ENCODE results near the gene SEC14L1.

Gene SEC14L1

DNA sequence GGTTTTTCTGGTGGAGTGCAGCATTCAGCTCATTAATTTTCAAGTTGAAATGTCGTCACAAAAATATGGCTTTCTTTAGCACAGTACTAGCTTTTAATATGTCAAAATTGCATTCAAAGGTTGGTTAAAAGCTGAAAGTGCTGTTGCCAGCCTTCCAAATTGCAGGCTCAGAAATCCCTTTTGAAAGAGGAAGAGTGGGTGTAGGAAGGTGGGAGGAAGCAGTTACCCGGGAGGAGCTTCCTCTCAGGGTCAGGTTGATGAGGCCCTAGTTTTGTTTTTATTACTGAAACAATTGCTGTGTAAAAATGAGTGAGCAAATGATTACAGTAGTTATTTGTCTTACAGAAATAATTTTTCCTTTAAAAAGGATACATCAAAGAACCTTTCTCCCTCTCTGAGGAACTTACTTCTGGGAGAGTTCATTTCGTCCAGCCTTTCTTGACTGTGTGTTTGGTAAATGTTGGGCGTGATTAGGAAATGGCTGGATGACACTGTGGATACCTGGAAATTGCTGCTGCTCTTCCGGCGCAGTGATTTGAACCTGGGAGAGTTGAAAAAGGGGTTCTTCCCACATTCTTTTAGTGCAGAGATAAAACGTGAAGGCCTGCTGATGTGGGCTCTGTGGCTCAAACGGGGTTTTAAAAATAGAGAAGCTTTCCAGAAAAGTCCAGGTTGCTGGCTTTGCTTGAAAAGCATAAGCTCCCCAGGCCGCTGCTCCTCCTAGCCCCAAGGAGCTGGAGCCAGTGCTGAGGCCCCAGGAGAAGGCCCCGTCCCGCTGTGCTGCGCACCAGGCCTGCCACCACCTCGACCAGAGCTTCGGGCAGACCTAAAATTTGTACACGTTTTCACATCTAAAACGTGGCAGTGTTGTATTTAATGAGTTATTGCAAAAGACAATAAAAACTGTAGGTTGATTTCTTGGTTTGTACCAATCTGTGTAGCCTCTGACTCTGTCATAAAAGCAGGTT, 41.7 kb downstream of the SEC14L1 start:
- TF ChIP-seq, protein P1, sequence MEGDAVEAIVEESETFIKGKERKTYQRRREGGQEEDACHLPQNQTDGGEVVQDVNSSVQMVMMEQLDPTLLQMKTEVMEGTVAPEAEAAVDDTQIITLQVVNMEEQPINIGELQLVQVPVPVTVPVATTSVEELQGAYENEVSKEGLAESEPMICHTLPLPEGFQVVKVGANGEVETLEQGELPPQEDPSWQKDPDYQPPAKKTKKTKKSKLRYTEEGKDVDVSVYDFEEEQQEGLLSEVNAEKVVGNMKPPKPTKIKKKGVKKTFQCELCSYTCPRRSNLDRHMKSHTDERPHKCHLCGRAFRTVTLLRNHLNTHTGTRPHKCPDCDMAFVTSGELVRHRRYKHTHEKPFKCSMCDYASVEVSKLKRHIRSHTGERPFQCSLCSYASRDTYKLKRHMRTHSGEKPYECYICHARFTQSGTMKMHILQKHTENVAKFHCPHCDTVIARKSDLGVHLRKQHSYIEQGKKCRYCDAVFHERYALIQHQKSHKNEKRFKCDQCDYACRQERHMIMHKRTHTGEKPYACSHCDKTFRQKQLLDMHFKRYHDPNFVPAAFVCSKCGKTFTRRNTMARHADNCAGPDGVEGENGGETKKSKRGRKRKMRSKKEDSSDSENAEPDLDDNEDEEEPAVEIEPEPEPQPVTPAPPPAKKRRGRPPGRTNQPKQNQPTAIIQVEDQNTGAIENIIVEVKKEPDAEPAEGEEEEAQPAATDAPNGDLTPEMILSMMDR (IDR thresholded peaks at IDR 0.05; ENCODE audit: control extremely low read depth, extremely low read depth, low read depth, missing control alignments), result no peak
- DNase-seq (ENCODE audit: extremely low spot score), result peak; percentile 52
- ChIA-PET POLR2A (interaction anchor here (0.6 kb wide), 1 partner anchor 598 kb away, joined by 4 read pairs; no protein-coding TSS in a partner anchor), CTCF (interaction anchor here (1.1 to 3.4 kb wide), 8 partner anchors 11 to 94 kb away, joined by 3 to 20 read pairs (median 4); partner anchors contain the start of gene SEC14L1)

- CTCF ChIA-PET, result no interaction called here
- DNase-seq (ENCODE audit: extremely low spot score), result no peak
- POLR2A ChIA-PET, result no interaction called here
- TF ChIP-seq, protein P1 (IDR thresholded peaks at IDR 0.05; ENCODE audit: control extremely low read depth, extremely low read depth, low read depth, missing control alignments), result no peak
Measured at GRCh38 chr17:77184474-77184873, 43.7 kb downstream of the SEC14L1 start.

DNA sequence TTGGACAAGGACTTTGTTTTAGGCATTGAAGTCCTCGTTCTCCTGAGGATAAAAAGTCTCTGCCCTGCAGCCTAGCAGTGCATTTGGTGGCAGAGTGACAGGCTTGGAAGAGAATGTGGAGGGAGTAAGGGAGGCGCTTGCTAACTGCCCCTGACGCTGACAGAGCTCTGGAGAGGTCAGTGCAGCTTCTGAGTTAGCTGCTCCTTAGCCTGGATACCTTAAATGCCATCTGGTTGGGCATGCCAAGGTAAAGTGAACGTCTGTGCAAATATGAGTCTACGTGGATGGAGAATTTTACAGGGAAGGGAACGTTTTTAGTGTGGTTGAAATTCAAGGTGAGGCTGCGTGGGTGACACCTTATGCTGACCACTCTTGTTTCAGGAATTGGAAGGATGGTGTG, 44.4 kb downstream of the SEC14L1 start:
- DNase-seq (ENCODE audit: extremely low spot score), result no peak
- TF ChIP-seq, protein P1 (IDR thresholded peaks at IDR 0.05; ENCODE audit: control extremely low read depth, extremely low read depth, low read depth, missing control alignments), result no peak
- ChIA-PET CTCF (no interaction called here), POLR2A (no interaction called here)

GRCh38 chr17:77186141-77186604, 45.4 kb downstream of the SEC14L1 start:
- CTCF ChIA-PET, result no interaction called here
- POLR2A ChIA-PET, result no interaction called here
- TF ChIP-seq, protein P1 (IDR thresholded peaks at IDR 0.05; ENCODE audit: control extremely low read depth, extremely low read depth, low read depth, missing control alignments), result no peak
- DNase-seq (ENCODE audit: extremely low spot score), result no peak

GRCh38 chr17:77188084-77189066, 47.6 kb downstream of the SEC14L1 start:
- ChIA-PET POLR2A (interaction anchor here (0.5 kb wide), 1 partner anchor 21 kb away, joined by 3 read pairs; no protein-coding TSS in a partner anchor), CTCF (interaction anchor here (1.2 to 1.6 kb wide), 4 partner anchors 8 to 101 kb away, joined by 3 to 6 read pairs (median 3); no protein-coding TSS in a partner anchor)
- TF ChIP-seq, protein P1 (IDR thresholded peaks at IDR 0.05; ENCODE audit: control extremely low read depth, extremely low read depth, low read depth, missing control alignments), result no peak
- no peak for DNase-seq (ENCODE audit: extremely low spot score)

- TF ChIP-seq, protein P1 (IDR thresholded peaks at IDR 0.05; ENCODE audit: control extremely low read depth, extremely low read depth, low read depth, missing control alignments), result no peak
- ChIA-PET POLR2A (no interaction called here), CTCF (interaction anchor here (1.2 to 1.6 kb wide), 3 partner anchors 9 to 19 kb away, joined by 3 to 6 read pairs (median 3); no protein-coding TSS in a partner anchor)
- DNase-seq (ENCODE audit: extremely low spot score), result peak; percentile 65
Measured at GRCh38 chr17:77189148-77189547, 48.4 kb downstream of the SEC14L1 start.
